Erythroblast (primary cell): Measurements from ENCODE around the gene BTN3A1.

ENCODE experiments used
- GATA1 ChIP-seq: IDR thresholded peaks from 2 replicates; pipeline ENCODE4 v1.6.1; 2011; ENCODE audit warnings: low read depth, mild to moderate bottlenecking, control low read depth, low read length, moderate library complexity
- POLR2A ChIP-seq: IDR thresholded peaks from 2 replicates; pipeline ENCODE4 v1.6.1; 2011; ENCODE audit warnings: mild to moderate bottlenecking, low read length

- TF ChIP-seq POLR2A (no peak), GATA1 (no peak)
These were observed 18.3 kb upstream of the BTN3A1 start for GRCh38 chr6:26383624-26384417.
